NCI-H146 (cell line): ENCODE measurements around the gene CGA.

Source experiments
- DNase-seq: peaks from one replicate; lab custom pipeline; 2025; lab: John Stamatoyannopoulos, UW

CGA gene

DNA sequence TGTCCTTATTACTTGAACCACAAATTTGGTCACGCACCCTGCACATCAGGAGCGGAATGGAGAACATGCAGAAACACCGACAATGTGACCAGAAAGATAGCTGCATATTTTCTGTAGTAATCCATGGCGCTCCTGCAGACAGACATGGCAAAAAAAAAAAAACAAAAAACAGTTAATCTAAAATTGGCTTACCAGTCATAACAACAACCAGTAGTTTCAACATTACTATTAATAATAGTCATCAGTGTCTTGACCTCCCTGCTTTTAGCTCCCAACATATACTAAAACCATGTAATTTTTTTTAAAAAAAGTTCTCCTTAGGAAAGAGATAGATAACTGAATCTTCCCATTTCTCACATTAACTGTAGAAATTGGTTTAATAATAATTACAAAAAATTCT lies 6.8 kb downstream of the CGA start:
- no peak for DNase-seq

DNA sequence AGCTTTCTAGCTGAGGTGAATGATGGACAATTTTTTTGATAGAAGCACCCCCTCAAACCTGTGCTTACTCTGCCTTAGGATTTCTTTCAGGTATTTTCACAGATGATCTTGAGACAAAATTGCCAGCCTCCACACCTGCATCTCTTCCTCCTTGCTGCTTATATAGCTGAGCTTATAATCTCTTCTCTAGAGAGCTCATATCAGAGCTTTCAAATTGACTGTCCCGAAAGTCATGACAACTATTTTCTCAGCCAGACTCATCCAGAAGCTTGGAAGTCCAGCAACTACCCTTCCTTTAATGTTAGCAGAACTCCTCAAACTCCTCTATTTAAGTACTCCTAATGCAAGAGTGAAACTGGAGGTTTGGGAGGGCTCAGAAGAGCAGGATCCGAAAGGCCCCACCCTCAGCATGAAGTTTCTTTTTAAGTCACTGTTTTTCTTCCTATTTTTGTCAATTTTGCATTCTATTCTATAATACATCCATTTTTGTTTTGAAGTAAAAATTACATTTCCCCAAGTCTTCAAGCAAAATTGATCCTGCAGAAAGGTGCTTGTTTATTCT lies 12.7 kb downstream of the CGA start:
- DNase-seq = no peak

DNA sequence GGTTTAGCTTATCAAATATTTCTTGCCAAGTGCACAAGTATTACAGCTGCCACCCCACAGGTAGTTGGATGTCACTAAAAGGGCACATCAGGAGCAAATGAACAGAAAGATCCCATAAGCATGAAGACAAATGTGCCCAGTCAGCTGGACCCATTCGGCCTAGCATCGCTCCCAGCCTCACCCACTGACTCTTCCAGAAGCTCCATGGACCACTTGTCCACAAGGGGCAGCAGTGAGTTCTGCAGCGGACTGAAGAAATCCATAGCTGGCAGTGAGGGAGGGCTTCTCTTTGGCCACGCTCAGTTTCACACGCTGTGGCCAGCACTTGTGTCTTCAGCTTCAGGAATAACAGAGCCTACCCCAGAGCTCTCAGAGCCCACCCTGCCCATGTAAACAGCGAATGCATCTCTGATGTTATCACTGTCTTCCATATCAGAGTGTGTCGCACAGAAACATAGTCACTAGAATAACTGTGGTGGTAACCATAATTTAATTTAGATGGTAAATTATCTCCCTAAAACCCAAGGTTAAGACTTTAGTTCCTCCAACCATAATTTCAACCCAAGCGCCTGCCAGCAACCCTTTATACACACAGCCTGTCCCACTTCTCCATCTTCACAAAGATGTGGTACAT lies 15.8 kb downstream of the CGA start:
- peak; percentile 73 for DNase-seq

DNA sequence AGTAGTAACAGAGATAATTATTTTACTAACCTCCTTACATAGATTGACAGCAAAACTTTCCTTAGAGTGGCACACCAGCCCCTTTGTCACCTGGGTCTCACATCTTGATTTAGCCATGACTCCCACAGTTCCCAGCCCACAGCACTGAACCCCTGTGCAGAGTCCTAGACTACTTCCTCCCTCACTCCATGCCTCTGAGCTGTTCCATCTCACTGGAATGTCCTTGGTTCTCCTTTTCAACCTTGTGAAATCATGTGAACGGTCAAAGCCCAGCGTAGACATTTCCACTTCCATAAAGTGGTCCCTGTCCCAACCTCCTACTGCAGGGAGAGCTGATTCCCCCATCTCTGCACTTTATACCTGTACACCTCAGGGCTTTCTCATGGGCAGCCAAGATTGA lies 19.7 kb downstream of the CGA start:
- no peak for DNase-seq

DNA sequence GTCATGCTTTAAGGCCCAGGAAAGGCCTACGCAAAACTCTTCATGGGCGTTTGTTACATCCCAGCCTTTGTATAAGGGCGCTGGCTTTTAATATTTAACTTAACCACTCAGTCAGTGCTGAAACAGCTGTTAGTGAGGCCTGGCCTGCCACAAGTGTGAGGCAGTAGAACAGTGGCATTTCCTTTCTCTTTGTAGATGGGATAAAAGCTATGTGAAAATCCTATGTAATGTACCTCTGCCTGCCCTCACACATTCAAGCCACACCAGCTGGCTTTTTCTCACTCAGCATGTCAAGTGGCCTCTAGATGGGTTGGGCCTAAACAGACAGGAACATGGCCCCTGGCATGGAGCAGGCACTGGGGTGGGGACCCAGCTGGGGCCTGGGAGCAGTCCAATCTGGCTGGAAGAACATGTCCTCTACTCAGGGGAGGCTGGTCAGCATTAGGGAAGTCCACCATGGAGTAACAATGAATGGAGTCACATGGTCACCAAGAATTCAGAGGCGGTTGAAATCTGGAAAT lies 20.7 kb downstream of the CGA start:
- DNase-seq = no peak

DNA sequence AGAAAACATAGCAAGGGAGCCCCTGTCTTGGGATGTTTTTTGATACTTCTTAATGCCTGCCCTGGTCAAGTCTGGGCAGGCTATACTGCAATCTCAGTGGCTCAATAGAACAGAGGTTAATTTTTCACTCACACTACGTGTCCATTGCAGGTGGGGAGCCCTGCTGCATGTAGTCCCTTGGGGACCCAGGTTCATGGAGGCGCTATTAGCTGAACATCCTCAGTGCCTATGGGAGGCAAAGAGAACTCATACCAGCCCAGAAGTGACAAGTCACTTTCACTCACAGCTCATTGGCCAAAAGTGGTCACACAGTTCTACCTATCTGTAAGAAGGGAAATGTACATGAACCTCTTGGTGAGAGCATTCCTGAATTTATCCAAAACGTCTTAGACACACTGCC lies 23.2 kb downstream of the CGA start:
- no peak for DNase-seq

DNA sequence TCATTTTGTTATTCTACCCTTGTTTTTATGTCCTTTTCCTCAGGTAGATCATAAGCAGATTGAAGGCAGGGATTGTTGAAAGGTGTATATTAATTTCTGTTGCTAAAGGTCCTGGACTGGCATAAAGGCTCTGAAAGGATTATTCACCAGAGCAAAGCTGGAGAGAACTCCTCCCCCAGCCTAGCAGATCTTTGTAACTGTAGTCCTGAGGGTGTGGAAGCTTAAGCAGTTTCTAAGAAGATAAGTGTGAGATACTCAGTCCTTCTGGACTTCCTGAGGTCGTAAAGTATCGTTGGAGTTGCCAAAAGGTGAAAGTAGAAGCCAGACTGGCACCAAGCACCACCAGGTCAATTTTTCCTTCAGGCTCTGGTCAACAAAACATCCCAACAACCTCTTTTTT lies 24.2 kb downstream of the CGA start:
- DNase-seq = no peak

DNA sequence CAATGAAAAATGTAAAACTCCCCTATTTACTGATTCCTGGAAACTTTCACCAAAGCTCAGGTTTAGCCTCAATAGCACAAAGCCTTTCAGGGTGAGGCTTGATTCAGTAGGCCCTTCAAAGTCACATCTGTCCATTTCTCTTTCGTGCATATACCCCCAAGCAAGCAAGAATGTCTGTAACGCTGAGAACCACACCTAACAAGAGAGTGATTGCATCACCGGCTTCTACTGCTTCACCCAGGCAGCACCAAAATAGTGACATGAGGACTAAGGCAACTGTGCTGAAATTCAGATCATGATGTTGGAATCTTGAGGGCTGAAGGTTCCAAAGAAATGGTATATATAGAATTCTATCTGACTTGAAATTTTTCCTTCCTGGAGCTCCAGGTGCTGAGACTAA lies 26.1 kb downstream of the CGA start:
- no peak for DNase-seq

DNA sequence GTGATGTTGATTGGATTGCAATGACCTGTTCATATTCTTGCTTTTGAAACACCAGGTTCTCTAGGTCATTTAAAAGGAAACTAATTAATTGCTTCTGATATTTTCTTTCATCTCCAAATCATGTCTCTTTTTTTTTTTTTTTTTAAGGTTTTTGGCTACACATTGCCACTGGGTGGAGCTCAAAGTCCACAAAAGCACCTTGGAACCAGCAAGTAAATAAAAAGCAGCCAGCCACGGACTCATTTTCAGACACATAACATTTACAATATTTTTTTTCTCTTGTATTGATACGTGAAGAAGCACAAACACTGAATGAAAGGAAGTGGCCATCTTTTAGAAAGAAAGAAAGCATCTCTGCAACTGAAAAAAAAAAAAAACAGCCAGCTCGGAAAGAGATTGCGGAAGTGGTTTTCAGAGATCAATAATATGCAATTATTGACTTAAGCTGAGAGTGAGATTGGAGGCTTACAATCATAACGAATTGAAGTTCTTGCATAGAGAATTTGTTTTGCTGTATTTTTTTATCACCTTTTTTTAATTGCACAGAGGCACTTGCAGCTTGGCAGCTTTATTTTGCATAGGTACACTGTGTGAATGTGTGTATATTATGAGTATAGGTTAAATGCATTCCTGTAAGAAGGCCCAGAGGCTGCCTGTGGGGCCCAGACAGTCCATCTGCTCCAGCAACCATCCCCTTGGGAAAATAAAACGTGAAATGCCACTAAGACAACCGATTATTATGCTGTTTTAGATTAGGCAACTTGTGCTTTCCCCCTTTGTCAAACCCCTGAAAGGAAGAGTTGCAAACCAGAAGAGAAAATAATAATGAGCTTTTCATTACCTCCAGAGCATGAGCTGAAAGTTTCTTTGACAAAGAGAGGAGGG lies 28.2 kb downstream of the CGA start:
- peak; percentile 82 for DNase-seq

DNA sequence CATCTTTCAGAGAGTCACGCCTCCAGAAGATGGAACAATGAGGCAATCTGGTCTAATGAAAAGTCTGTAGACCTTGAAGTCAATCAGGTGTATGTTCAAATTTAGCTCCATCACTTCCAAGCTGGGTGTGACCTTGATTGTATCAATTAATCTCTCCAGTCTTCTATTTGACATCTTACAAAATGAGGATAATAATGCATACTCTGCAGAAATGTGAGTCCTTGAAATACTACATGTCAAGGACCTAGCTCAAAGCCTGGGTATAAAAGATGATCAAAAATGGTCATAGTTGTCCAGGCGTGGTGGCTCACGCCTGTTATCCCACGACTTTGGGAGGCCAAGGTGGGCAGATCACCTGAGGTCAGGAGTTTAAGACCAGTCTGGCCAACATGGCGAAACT lies 29.8 kb downstream of the CGA start:
- no peak for DNase-seq

DNA sequence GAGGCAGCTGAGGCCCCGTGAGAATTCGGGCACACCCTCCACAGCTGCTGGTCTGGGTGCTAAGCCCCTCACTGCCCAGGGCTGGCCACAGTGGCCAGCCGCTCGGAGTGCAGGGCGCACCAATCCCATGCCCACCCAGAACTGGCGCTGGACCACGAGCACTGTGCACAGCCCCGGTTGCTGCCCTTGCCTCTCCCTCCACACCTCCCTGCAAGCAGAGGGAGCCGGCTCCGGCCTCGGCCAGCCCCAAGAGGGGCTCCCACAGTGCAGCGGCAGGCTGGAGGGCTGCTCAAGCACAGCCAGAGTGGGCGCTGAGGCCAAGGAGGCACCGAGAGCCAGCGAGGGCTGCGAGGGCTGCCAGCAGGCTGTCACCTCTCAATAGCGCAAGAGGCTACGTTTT lies 35.0 kb downstream of the CGA start:
- no peak for DNase-seq

DNA sequence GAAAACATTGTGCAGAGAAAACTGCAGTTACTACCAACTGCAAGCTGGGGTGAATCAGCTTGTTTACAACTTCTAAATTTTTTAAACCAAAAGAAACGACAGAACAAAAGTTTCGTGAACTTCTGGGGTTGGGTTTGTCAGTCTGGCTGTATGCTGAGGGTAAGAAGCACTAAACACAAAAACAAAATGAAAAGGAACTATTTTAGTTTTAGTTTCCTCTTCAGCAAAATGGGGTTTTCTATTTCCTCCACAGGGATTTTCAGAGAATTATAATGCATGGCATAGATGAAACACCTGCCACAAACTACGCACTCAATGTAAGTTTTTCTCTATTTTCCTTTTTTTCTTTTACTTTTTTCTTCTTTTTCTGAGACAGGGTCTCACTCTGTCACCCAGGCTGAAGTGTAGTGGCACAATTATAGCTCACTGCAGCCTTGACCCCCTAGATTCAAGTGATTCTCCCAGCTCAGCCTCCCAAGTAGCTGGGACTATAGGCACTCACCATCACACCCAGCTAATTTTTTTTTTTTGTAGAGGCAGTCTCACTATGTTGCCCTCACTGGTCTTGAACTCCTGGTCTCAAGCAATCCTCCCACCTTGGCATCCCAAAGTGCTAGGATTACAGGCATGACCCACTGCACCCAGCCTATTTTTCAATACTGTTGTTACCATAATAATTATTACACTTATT lies 40.6 kb downstream of the CGA start:
- DNase-seq = no peak

DNA sequence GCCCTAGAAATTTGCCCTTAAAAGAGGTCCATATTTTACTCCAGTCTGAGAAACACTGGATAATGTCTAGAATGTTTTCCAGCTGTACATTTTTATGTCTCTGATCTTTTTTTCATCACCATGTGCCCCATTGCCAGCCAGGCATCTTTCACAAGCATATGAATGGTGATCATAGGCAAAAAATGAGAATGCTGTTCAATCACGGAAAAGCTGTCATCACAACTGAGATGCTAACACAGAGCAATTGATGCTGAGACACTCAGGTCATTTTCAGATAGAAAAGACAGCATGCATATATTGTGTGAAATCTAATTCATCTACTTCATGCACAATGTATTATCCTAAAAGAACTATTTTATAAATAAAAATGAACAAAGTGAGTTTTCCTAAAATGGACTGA lies 41.6 kb downstream of the CGA start:
- no peak for DNase-seq

DNA sequence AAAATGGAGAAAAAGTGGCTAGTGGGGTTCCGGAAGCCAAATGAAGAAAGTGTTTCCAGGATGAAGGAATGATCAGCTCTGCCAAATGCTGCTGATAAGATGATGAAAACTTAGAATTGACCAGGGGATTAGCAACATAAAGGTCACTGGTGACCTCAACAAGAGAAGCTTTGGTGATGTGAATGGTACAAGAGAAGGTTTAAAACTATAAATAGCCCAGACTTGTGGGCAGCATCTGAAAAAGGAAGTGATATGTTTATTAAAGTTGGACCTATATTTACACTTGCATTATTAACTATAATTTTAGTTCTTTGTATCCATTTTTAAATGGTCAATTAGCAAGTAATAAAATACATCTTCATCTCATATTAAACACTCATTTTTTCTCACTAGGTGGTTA lies 45.1 kb downstream of the CGA start:
- no peak for DNase-seq

DNA sequence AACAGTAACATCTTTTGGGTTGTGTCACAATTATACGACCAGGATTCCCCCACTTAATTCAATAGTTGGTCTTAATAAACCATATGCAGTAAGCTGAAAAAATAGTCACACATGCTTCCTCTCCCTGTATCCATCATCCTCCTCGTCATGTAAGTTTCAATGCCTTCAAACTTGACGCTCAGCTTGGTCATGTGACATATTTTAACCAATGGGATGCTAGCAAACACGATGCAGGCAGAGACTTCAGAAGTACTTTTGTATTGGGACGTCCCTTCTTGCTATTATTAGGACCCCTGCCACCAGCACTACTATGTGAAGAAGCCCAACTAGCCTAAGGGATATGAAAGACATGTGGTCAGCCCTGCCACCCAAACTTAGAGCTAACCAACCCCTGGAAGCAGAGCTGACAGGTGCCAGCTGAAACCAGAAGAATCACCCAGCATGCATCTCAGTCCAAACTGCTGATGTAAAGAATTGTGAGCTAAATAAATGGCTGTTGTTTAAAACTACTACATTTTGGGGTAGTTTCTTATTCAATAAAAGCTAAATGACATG lies 49.3 kb downstream of the CGA start:
- no peak for DNase-seq

DNA sequence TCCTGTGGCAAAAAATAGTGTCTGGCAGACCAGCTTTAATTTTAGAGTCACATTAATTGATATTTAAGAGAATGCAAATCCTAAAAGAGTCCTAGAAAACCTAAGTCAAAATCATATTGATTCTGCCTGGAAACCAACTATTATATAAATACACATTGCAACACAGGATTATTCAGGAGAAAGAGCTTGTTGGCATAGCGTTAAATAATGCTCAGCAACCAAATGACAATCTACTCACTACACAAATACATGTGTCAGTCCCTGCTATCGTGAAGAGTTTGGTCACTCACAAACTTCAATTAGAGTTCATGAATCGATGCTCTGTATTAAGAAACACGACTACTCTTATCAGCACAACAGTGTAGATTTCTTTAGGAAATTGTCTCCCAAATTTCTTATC lies 54.2 kb downstream of the CGA start:
- no peak for DNase-seq
